Endothelial cell of umbilical vein (primary cell): Measurements from ENCODE around the gene FAU.

ENCODE experiments used
- CTCF ChIP-seq, 2 donors: IDR thresholded peaks; 1 replicate in 1 of 2; 2 replicates in 1 of 2; pipeline ENCODE4 v1.5.1; 2011; ENCODE audit warnings: low read length in 2 of 2, mild to moderate bottlenecking in 2 of 2, moderate library complexity in 2 of 2, control low read depth in 1 of 2, inconsistent platforms in 1 of 2, low read depth in 1 of 2; ENCODE audit not compliant: insufficient read depth in 1 of 2; ENCODE audit errors: extremely low read depth in 1 of 2
- FOS ChIP-seq: IDR thresholded peaks from 2 replicates; pipeline ENCODE4 v1.6.1; 2011; ENCODE audit warnings: mild to moderate bottlenecking, low read length, moderate library complexity, borderline replicate concordance; ENCODE audit not compliant: insufficient read depth
- POLR2A ChIP-seq: IDR thresholded peaks from 2 replicates; pipeline ENCODE4 v1.6.1; 2012; ENCODE audit warnings: low read depth, mild to moderate bottlenecking, control low read depth, low read length
- POLR2AphosphoS5 ChIP-seq: IDR thresholded peaks from 2 replicates; pipeline ENCODE4 v1.6.1; 2012; ENCODE audit warnings: low read depth, mild to moderate bottlenecking, control low read depth, low read length, moderate library complexity; ENCODE audit not compliant: insufficient read depth
- TF ChIP-seq, protein P1 (sequence below): IDR thresholded peaks from 2 replicates; pipeline ENCODE4 v1.6.1; 2011; ENCODE audit not compliant: insufficient read depth, insufficient read length

DNA sequence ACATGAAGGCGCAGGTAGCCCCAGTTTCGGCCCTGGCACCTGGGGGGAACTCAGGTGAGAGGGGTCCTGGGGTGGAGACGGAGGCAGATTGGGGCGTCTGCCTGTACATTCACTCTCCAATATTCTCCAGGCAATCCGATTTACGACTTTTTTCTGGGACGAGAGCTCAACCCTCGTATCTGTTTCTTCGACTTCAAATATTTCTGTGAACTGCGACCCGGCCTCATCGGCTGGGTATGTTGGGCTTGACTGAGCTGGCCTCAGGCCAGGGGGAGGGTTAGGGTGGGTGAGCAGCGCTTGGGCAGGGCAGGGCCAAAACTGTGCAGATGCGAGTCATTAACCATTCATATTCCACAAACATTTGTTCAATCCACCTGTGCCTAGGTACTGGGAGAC, 8.6 kb downstream of the FAU start:
- TF ChIP-seq CTCF (IDR thresholded peaks at IDR 0.05; ENCODE audit: extremely low read depth in 1 of 2, insufficient read depth in 1 of 2, low read depth in 1 of 2, low read length in 2 of 2) (no peak), FOS (no peak), POLR2A (no peak), POLR2AphosphoS5 (no peak)
- TF ChIP-seq, protein P1, sequence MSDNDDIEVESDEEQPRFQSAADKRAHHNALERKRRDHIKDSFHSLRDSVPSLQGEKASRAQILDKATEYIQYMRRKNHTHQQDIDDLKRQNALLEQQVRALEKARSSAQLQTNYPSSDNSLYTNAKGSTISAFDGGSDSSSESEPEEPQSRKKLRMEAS, result no peak
